Mucosa of gallbladder (tissue), 1 donor: ENCODE data around the gene AFDN. TPM values are rescaled to one million over a fixed set of nuclear protein-coding genes. Genes with fewer than 3 reads are reported as not detected.

Experiments used
- DNase-seq: peaks from one replicate; pipeline ENCODE4 v3.0.0-alpha.2; 2020; ENCODE audit warnings: low spot score
- total RNA-seq: library from RNA; stranded (reverse); gene quantifications from one replicate; pipeline ENCODE4 v1.2.1, GENCODE V29; 2021
- donor health status: DM: no; HTN: no; CAD: no.

AFDN gene
- total RNA-seq, 1 donor from 2014 or later = 226 TPM

DNA sequence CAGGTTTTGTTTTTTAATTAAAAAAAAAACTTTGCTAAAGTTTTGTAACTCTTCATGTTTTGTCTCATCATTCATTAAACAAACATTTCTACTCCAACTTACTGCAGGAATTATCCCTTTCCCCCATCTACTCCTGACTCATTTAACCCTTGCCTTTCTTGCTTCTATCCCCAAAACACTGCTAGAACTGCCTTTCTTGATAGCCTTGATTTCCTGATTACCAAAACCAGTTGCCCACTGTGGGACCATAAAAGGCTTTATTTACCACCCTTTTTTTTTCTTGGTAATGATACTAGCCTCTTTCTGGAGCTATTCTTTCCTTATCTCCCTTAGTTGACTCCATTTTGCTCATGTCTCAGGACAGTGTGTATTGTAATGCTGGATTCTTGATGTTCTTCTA lies 15.3 kb downstream of the AFDN start:
- no peak for DNase-seq

DNA sequence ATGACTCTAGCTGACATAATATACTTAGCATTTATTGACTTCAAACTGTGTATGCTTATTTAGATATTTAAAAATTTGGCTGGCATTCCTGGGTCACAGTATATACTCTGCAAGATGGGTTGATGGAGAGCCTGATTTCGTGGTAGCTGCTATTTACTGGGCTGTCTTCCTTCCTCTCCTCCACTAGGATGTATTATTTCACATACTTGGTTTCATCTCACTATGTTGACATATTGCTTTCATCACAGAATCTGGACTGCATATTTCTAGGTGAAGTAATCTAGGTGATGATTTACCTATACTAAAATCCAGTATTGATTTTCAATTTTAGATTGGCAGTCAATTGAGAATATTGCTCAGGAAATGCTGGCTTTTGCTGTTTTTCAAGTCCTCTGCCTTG lies 15.7 kb downstream of the AFDN start:
- no peak for DNase-seq

DNA sequence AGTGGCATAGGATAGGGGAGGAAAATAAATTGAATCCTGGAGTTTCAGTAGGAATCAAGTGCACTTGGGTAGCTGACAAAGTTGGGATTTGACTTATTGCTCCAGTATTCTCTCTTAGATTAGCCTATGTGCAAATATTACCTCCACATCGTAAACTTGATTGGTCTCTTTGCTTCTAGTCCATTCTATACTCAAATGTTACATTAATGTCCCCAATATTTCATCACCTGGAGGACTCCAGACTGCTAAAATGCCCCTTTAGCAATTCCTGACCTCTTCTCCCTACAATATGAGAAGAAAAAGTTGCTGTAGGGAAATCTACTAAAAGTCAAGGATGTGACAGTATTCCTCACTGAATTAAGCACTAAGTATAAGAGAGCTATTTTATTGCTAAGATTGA lies 16.3 kb downstream of the AFDN start:
- no peak for DNase-seq

DNA sequence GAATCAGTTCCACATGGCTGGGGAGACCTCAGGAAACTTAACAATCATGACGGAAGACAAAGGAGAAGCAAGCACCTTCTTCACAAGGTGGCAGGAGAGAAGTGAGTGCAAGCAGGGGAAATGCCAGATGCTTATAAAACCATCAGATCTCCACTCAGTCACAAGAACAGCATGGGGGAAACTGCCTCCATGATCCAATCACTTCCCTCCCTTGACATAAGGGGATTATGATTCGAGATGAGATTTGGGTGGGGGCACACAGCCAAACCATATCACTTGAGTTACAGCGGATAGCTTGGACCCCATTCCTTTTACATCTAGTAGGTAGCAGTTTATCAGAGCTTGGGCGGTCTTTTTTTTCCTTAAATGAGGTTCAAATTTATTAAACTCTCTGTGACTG lies 19.1 kb downstream of the AFDN start:
- no peak for DNase-seq

DNA sequence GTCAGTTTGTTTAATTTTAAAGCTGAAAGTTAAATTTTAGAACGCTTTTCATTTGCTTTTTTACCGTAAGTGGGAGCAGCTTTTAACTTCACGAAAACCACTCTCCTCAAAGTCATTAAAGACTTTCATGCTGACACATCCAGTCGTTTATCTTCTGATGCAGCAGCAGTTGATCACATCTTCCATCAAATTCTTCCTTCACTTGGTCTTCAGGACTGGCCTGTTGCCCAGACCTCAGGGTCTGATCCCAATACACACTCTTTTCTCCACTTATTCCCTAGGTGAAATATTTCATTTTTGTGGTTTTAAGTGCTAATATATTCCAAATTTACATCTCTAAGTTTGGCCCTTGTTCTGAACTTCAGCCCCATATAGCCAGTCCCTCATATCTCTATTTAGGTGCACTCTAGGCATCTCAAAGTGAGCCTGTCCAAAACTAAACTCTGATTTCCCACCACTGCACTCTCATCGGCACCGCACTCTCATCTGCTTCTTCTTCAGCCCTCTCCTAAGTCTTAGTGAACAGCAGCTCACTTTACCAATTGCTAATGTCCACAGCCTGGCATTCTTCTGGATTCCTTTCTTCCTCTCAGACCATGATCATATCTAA lies 20.4 kb downstream of the AFDN start:
- DNase-seq = no peak

DNA sequence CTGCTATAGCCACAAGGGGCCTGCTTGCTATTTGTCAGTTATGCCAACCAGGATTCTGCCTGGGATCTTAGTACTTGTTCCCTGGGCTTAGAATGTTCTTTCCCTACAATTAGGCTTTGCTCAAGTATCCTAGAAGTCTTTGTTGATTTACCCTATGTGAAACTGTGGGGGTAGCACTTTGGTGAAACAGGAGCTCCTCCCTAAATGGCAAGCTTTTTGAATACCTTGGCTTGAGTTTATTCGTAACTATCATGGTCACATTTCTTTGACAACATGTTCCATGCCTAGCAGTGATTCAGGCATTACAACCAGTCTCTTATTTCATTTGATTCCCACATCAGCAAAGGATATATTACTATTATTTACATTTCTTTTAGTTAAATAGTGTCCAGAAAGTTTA lies 21.2 kb downstream of the AFDN start:
- no peak for DNase-seq

DNA sequence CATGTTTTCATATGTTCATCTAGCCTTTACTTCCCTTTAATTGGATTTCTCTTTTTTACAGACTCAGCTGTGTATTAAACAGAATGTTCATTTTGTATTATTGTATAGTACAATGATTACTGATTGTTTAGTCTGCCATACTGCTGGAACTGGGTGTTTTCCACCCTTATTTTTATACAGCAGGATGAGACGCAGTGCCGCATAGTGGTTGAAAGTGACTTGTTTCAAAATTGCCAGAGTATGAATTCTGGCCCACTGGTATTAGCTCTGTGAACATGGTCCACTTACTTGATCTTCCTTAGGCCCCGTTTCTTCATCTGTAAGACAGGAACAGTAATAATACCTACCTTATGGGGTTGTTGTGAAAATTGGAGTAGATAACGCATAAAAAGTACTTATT lies 22.1 kb downstream of the AFDN start:
- DNase-seq = no peak

DNA sequence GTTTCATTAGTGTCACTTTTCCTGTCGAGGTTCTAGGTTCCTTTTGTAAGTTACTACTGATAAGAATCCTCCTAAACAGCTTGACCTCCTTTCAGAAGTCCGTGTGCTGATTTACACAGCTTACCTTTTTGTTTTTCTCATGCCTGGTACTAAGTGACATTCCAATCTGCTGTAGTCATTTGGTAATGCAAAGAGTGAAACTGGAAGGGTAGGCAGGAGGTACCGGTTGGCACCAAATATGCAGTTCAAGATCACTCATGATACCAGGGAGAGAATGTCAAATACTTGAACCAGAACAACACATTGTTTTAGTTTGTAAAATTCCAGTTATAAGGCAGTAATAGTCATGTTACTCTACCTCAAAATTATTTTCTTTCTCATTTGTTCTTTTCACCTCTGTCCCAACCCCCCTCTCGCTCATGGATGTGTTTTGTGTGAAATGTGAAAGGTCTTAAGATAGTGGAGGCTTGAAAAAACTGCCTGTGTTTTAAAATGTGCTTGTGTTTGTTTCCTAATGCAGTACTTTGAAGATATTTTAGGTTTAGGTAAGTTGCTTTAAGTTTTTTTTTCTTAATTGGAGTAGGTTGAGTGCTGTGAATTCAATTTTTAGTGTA lies 23.2 kb downstream of the AFDN start:
- DNase-seq = peak; percentile 66

DNA sequence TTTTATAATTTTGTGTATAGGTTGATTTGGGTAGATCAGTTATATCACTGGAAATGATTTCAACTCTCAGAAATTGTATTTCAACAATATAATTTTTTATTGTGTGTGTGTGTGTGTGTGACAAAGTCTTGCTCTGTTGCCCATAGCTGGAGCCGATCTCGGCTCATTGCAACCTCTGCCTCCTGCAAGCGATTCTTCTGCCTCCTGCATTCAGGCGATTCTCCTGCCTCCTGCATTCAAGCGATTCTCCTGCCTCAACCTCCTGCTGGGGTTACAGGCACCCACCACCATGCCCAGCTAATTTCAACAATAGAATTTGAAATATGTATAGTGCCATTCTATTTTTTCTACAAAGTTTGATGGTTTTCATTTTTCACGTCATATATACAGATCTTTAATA lies 24.1 kb downstream of the AFDN start:
- DNase-seq = no peak

DNA sequence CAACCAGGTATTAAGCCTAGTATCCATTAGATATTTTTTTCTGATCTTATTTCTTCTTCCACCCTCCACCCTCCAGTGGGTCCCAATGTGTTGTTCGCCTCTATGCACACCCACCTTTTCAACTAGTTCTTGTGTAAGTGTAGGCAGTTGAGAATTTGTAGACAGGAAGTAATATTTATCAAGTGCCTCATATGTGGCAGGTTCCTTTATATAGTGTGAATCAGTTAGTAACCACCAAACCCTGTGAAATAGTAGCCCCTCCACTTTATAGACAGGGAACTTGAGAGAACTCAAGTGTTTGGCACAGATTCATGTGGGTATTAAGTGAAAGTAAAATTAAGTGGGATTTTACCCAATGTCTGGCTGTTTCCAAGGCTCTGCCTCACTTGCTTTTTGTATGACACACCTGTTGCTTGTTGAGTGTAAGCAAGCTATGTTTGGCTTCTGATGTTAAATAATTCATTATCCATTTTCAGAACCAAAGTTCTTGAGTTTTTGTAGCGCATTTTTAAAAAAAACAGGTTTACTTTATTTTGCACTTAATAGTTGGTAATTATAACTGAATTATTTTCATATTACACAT lies 24.8 kb downstream of the AFDN start:
- DNase-seq = no peak

DNA sequence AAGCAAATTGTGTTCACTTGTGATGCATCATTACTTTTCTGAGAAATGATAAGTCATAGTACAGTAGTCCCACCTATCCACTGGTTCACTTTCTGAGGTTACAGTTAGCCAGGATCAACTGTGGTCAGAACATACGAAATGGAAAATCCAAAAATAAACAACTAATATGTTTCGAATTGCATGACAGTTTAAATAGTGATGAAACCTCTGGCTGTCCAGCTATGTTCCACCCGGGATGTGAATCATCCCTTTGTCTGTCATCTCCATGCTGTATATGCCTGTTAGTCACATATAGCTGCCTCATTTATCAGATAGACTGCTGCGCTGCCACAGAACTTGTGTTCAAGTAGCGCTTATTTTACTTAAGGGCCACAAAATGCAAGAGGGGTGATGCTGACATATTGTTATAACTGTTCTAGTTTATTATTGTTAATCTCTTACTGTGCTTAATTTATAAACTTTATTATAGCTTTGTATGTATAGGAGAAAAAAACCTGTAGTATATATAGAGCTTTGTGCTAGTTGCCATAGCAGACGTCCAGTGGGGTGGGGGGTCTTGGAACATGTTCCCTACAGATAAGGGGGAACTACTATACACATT lies 29.2 kb downstream of the AFDN start:
- no peak for DNase-seq

DNA sequence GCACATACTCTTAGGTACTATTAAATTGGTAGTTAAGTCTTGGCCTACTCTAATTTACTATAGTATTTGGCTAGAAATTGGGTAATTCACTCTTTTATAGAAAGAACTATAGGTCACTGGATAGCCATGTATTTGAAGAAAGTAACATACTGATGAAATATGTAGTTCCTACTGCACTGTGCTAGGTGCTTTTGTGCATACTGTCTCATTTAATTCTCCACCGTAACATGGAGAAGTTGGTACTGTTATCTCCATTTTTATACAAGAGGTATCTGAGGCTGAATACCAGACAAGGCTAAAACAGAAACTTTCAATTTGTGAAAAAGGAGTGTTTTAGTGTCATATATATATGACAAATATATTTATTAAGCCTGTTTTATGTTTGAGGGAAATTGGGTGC lies 29.8 kb downstream of the AFDN start:
- DNase-seq = no peak

DNA sequence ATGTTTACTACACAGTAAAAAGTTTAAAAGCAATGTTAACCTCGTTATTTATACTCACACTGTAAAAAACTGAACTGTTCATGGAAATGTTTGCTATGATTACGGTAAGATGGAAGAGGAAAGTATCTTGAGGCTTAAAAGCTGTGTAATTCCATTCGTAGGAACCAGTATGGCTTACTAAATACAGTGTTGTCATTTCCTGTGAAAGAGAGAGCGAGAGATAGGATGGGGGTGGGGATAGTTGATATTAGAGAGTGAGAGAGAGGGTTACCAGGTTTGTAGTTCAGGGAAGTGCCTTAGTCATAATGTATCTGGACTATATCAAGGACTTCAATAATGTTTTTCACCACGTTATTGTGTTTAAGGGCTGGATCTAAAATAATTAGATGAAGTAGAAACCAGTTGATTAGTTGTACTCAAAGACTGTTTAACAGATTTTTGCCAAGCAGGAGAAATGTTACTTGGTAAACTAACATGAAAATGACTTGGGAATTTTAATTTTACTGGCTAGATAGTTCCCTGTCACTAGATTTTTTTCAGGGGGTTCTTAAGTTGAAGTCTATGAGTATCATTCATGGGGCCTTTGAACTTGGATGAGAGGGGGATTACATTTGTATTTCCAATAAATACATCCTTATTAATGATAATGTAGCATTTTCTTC lies 30.4 kb downstream of the AFDN start:
- no peak for DNase-seq

DNA sequence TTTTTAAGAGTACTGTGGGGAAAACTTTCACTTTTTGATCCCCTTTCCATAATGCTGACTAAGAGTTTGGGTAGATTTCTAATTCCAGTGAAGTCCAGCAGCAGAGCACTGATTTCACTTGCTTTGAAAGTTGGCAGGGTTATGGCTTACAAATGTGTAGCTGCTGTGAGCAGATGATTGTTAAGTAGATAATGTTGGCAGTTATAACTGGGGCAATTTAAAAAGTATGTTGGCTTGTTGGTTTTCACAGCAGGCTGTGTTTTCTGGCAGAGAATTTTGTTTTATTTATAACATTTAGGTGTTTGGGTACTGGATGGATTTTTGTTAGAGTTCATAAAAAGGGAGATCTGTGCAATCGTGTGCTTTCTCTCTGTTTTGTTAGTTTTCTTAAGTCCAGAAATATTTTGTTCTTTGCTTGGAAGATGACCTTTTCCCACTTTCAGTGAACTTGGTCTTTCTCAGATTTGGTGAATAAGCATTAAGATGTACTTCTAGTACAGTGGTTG lies 31.4 kb downstream of the AFDN start:
- DNase-seq = no peak

DNA sequence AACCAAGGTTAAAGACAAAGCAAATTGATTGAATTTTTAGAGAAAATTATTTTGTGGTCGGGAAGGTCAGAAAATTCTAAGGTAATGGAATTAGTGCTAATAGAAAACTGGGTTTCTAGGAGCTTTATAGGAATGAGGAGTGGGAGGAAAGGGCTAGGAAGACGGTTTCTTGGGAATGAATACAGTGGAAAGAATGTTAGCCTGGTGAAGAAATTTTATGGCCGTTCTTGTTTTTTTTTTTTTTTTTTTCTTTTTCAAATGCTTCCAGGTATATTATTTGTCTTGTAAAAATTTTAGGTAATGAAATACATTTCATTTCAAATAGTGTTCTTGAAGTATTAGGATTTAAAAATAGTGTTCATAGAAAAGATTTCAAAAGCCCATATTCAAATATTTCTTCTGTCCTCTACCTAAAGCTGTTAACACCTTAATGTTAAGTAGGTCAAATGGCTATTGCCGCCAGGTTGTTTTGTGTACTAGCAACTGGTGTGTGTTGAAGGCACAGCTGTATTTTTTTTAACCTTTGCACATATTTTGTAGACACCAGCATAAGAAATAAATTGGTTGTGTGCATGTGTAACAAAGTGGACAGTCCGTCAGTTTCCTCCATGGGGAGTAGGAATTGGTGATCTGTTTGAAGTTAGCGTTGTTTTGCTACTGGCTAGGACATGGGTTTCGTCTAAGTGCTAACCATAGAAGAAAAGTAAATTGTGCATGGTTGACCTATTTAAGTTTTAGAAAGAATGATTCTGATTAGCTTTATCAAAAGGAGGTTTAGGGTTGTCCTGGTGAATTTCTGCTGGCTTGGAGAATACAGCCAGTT lies 32.3 kb downstream of the AFDN start:
- DNase-seq = no peak

DNA sequence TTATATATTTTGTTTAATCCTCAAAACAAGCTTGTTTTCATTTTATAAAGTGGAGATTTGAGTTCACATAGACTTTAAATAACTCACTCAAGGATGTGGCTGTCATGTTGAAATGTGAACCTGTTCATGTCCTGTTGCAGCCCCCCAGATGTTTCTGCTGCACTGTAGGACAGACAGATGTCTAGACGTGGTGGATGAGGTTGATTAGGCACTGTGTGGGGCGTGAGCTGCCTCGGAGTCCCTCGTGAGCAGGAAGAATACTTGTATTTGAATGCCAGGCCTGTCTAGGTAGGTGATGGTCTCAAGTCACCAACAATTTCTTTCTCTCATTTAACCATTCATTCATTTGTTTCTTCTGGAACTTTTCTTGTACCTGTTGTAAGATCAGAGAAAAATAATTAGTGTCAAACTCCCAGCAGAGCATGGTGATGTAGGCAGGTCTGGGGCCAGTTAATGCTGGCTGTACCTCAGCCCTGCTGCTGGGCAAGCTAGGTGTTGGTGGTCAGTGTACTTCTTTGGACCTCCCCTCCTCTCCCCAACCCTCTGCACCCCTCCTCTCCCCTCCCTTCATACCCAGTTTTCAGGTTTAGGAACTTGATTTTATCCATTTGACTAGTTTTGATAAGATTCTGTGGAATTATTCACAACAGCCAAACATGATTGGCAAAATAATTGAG lies 34.0 kb downstream of the AFDN start:
- no peak for DNase-seq

DNA sequence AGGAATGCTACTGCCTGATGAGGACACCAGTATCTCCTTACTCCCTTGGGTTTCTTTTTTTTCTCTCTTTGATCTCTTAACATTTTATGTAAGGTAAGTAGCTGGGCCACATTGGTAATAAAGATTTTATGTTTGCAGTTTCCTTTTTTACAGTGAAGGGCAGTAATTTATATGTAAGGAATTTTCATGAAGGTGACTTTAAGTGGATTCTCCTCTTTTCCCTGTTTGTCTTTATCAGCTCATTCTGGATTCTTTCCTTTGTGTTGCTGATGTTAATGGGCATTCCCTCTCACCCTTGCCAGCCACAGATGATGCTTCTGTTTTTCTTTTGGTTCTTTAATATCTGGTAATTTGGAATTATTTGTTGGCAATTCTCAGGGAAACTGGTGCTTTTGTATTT lies 34.7 kb downstream of the AFDN start:
- no peak for DNase-seq

DNA sequence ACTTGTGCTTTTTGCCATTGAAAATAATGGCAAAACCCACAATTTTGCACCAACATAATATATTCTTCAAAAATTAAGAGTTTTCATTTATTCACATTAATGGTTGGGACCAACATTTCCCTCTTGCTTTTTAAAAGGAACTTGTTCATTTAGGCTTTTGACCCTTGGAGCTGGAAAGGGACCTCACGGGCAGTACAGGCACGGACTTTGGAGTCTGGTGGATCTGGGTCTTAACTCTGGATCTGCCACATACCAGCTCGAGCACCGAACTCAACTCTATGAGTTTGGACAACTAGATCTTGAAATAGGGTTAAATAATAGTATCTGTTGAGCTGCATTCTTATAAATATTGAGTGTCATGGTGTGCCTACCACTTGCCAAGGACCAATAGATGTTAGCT lies 37.2 kb downstream of the AFDN start:
- no peak for DNase-seq

DNA sequence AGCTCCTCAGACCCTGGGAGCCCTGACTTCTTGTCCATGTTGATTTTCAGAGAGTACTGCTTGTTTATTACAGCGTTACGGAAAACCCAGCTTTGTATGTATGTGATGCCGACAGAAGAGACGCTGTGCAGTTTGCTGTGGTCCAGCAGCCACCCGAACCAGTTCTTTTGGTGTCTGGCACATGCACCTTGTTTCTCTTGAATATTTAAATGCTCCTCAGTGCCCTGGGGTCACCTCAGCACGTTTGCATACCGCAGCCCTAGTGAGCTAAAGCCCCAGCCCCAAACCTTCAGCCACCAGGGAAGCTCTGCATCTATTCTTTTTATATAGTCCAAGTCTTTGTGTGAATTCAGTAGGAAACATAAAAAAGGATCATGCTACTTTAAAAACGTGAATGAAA lies 39.9 kb downstream of the AFDN start:
- no peak for DNase-seq

DNA sequence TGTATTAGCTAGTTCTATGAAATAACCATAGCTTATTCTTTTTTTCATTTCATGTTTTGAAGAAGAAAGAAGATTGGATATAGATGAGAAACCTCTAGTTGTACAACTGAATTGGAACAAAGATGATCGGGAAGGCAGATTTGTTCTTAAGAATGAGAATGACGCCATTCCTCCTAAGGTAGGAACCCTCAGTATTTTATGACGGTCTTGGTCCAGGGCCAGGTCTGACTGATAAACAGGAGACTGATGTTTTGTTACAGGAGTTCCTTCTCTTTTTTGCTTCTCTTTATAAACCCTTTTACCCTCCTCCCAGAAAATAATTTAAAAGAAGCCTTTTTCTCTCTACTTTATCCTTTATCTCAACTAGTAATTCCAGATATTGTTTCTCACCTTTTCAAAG lies 43.6 kb downstream of the AFDN start:
- no peak for DNase-seq

DNA sequence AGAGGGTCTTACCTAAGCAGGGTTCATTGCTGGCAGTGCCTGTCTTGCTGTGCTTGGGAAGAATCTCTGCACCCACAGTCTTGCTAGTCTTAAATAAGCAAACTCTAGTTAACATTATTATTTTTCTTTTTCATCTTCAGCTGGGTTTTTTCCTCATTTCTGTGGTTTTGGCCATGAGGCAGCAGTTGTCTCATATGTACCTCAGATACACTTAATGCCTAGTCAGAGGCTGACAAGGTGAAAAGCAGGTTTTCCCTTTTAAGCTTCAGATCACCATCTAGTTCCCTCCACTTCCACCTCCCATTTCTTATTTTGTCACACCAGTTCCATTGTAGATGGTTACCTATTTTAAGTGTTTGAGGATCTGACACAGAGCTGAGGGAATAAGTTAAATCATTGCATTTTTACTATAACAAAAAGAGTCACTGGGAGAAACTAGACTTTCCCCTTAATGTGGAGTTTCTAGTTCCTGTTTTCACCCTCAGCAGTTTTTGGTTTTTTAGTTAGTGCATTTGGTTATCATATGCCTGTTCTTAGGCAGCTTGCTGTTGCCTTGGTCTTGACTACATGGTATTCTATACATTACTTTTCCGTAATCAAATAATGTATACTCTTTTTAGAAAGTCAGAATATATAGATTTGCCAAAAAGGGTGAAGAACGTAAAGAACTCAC lies 46.0 kb downstream of the AFDN start:
- DNase-seq = no peak
